HG03097 (cell line): Measurements from ENCODE around the gene AIRE.
A peak's percentile ranks its signal among the peaks of the same experiment; 100 is the strongest.
"Not testable (repeated sequence)": the region's sequence is repeated elsewhere in the genome, so short reads cannot be mapped to it uniquely, and the experiment has no call there.

ENCODE experiments used
- ATAC-seq: cut with Tn5 transposase; IDR thresholded peaks from one replicate; pipeline ENCODE4 v1.9.1; 2021; ENCODE audit not compliant: unreplicated experiment, low FRiP score

Gene AIRE

GRCh38 chr21:44334329-44335030 lies 48.8 kb downstream of the AIRE start:
- ATAC-seq: no peak

- ATAC-seq: no peak
Measured at GRCh38 chr21:44335266-44336059, 49.8 kb downstream of the AIRE start.

DNA sequence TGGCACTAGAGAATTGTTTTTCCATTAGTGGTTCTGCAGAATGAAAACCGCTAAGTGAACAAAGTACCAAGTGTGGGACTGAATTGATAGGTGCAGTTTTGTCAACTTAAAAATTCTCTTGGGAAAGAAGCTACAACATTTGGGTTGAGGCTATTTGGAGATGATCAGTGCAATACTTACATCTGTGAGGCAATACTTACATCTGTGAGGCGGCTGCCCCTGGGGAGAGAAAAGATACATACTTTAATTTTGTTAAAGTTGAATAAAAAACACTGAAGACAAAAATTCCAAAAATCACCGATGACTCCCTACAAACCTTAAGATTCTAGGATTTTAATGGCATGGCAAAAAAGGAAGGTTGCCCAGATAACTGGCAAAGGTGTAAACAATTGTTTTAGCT lies 51.8 kb downstream of the AIRE start:
- ATAC-seq: no peak

- no peak for ATAC-seq
Measured at GRCh38 chr21:44337941-44338895, 52.5 kb downstream of the AIRE start.

GRCh38 chr21:44338971-44339910 lies 53.6 kb downstream of the AIRE start, which contains the start of gene CFAP410:
TSS of gene CFAP410 (minus strand) at chr21:44339390. CDS start at chr21:44339194, 196 bp downstream.
- peak; percentile 87 for ATAC-seq

DNA sequence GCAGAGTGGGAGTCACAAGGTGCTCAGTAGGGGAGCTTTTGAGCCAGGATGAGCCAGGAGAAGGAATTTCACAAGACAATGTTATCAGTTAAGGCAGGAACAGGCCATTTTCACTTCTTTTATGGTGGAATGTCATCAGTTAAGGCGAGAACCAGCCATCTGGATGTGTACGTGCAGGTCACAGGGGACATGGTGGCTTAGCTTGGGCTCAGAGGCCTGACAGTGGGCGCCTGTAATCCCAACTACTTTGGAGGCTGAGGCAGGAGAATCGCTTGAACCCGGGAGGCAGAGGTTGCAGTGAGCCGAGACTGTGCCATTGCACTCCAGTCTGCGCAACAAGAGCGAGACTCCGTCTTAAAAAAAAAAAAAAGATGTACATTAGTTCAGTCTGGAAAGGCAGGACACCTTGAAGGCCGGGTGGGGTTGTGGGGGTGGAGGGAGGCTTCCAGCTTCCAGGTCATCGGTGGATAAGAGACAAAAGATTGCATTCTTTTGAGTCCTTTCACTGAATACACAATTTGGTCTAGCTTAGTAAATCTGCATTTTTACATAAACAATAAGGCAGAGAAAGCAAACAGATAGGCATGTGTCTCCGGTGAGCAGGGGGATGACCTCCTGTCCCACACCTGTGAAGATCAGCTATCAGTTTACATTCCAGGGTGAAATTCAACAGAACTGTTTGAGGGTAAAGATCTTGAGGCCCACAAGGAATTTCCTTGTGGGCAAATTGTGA lies 56.2 kb downstream of the AIRE start:
- not testable (repeated sequence) for ATAC-seq

- not testable (repeated sequence) for ATAC-seq
Measured at GRCh38 chr21:44342981-44343380, 57.3 kb downstream of the AIRE start.

GRCh38 chr21:44344541-44345183 lies 59.0 kb downstream of the AIRE start:
- no peak for ATAC-seq

- no peak for ATAC-seq
Measured at GRCh38 chr21:44345495-44345894, 59.8 kb downstream of the AIRE start.

GRCh38 chr21:44347911-44348451 lies 62.3 kb downstream of the AIRE start:
- ATAC-seq: no peak
